Neural cell (in vitro differentiated cells): ENCODE measurements around the gene SDCBP2.

Source experiments
- EP300 ChIP-seq: fragments of 450-650 bp; conservative IDR thresholded peaks from 2 replicates; pipeline ENCODE4 v1.6.1; 2014; ENCODE audit warnings: antibody characterized with exemption, mild to moderate bottlenecking, moderate library complexity; ENCODE audit not compliant: poor library complexity, severe bottlenecking
- EZH2 ChIP-seq: fragments of 200-600, 300-800 bp; shearing (Covaris generic), sonication (generic); IDR thresholded peaks from 2 replicates; pipeline ENCODE4 v1.6.1; 2014; ENCODE audit warnings: antibody characterized with exemption, low read length, borderline replicate concordance, mild to moderate bottlenecking; ENCODE audit not compliant: insufficient read depth, poor library complexity, severe bottlenecking
- POLR2AphosphoS5 ChIP-seq: IDR thresholded peaks from 2 replicates; pipeline ENCODE4 v1.6.1; 2012
- TF ChIP-seq, protein P1 (sequence below): fragments of 450-650 bp; IDR thresholded peaks from 2 replicates; pipeline ENCODE4 v1.5.1; 2014; ENCODE audit warnings: antibody characterized with exemption, mild to moderate bottlenecking, moderate library complexity; ENCODE audit not compliant: poor library complexity, severe bottlenecking

DNA sequence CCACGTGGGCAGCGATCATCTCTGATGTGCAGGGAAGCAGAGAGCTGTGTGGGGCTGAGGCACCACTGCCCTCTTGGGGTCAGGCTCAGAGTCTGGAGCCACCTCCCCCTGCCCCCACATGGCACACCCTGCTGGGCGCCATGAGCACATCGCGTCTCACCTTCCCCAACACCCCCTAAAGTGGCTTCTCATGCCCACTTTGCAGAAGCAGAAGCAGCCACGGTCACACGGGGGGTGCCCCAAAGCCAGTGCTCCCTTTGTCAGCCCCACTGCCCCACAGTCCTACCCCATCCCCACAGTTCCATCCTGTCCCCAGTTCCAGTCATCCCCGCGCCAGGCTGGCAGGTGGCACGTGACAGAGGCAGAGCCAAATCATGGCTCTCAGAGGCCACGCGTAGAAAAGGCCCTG, 19.5 kb downstream of the SDCBP2 start:
- TF ChIP-seq, protein P1, sequence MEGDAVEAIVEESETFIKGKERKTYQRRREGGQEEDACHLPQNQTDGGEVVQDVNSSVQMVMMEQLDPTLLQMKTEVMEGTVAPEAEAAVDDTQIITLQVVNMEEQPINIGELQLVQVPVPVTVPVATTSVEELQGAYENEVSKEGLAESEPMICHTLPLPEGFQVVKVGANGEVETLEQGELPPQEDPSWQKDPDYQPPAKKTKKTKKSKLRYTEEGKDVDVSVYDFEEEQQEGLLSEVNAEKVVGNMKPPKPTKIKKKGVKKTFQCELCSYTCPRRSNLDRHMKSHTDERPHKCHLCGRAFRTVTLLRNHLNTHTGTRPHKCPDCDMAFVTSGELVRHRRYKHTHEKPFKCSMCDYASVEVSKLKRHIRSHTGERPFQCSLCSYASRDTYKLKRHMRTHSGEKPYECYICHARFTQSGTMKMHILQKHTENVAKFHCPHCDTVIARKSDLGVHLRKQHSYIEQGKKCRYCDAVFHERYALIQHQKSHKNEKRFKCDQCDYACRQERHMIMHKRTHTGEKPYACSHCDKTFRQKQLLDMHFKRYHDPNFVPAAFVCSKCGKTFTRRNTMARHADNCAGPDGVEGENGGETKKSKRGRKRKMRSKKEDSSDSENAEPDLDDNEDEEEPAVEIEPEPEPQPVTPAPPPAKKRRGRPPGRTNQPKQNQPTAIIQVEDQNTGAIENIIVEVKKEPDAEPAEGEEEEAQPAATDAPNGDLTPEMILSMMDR: no peak
- TF ChIP-seq EZH2: no peak
- no peak for TF ChIP-seq POLR2AphosphoS5
- no peak for TF ChIP-seq EP300
